GM18505 (cell line): ENCODE measurements around the gene POU5F2.

Experiments
- ATAC-seq: cut with Tn5 transposase; IDR thresholded peaks from one replicate; pipeline ENCODE4 v1.9.1; 2021; ENCODE audit not compliant: unreplicated experiment
- POLR2A ChIP-seq: IDR thresholded peaks from 4 replicates; pipeline ENCODE4 v1.6.1; 2011; ENCODE audit warnings: borderline replicate concordance; ENCODE audit not compliant: insufficient read depth, insufficient read length; ENCODE audit errors: extremely low read depth

The POU5F2 gene

GRCh38 chr5:93741136-93741811, at the start of gene POU5F2:
POU5F2 (minus strand) TSS chr5:93741600; CDS start chr5:93741563, 37 bp downstream.
- no peak for ATAC-seq
- no peak for TF ChIP-seq POLR2A

- no peak for ATAC-seq
- no peak for TF ChIP-seq POLR2A
These were observed 49.0 kb upstream of the POU5F2 start for GRCh38 chr5:93790401-93790800.

GRCh38 chr5:93789173-93790067, 48.0 kb upstream of the POU5F2 start:
- ATAC-seq: no peak
- TF ChIP-seq POLR2A: no peak

- ATAC-seq: no peak
- no peak for TF ChIP-seq POLR2A
These were observed 46.2 kb upstream of the POU5F2 start for GRCh38 chr5:93787598-93787997.

GRCh38 chr5:93785475-93785874, 44.1 kb upstream of the POU5F2 start:
- no peak for ATAC-seq
- TF ChIP-seq POLR2A: no peak

- ATAC-seq: no peak
- TF ChIP-seq POLR2A: no peak
These were observed 41.6 kb upstream of the POU5F2 start for GRCh38 chr5:93782978-93783377.

GRCh38 chr5:93777620-93778019, 36.2 kb upstream of the POU5F2 start:
- ATAC-seq: no peak
- TF ChIP-seq POLR2A: no peak

GRCh38 chr5:93756372-93756771, 15.0 kb upstream of the POU5F2 start:
- no peak for TF ChIP-seq POLR2A
- no peak for ATAC-seq

- TF ChIP-seq POLR2A: no peak
- ATAC-seq: no peak
These were observed 14.3 kb upstream of the POU5F2 start for GRCh38 chr5:93755716-93756115.

- no peak for TF ChIP-seq POLR2A
- ATAC-seq: no peak
These were observed 7.5 kb upstream of the POU5F2 start for GRCh38 chr5:93748875-93749397.

GRCh38 chr5:93746406-93747056, 5.1 kb upstream of the POU5F2 start:
- no peak for TF ChIP-seq POLR2A
- ATAC-seq: no peak

- no peak for TF ChIP-seq POLR2A
- ATAC-seq: no peak
These were observed 5.1 kb downstream of the POU5F2 start for GRCh38 chr5:93736284-93736683.

- ATAC-seq: no peak
These were observed 6.0 kb downstream of the POU5F2 start for GRCh38 chr5:93735378-93735777.

More at GRCh38 chr5:93735378-93735777, 6.0 kb downstream of the POU5F2 start:
- no peak for TF ChIP-seq POLR2A
